GM19099 (cell line): ENCODE measurements around the gene SLC40A1.

ENCODE experiments used
- POLR2A ChIP-seq: IDR thresholded peaks from 3 replicates; pipeline ENCODE4 v1.6.1; 2011; ENCODE audit warnings: low read depth; ENCODE audit not compliant: insufficient read length; ENCODE audit errors: extremely low read depth

SLC40A1 gene

DNA sequence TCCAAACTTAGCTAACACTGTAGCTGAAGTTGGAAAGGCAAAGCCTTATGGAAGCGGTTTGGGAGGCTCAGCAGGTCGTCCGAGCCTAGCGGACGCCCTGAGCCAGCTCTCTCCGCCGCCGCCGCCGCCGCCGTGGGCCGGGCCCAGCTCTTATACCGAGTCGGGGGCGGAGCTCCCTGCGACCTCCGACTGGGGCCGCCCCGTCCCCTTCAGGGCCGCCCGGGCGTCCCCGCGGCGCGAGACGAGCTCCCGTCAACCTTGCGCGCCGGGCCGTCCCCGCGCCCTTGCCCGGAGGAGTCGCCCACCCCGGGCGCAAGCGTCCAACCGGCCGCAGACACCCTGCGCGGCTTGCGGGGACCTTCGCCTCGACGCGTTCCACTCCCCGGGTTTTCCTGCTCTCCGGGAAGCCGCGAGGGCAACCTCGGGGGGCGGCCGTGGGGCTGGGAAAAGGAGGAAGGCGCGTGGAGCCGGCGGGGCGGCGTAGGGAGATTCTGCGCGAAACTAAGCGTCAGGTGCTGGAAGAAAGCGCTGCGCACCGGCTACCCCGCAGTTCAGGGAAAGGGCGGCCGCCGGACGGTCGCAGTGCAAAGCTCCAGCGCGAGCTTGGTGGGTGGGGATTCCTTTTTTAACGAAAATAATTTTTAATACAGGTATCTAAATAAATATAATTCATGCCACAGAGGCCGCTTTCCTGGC lies at the start of gene SLC40A1:
Gene SLC40A1, minus strand, starts transcription at position 129 of the 696 bp plus-strand sequence. CDS start 326 bp downstream, outside the sequence.
- no peak for TF ChIP-seq POLR2A

GRCh38 chr2:189629531-189630453 lies 49.2 kb upstream of the SLC40A1 start:
- TF ChIP-seq POLR2A, result no peak

DNA sequence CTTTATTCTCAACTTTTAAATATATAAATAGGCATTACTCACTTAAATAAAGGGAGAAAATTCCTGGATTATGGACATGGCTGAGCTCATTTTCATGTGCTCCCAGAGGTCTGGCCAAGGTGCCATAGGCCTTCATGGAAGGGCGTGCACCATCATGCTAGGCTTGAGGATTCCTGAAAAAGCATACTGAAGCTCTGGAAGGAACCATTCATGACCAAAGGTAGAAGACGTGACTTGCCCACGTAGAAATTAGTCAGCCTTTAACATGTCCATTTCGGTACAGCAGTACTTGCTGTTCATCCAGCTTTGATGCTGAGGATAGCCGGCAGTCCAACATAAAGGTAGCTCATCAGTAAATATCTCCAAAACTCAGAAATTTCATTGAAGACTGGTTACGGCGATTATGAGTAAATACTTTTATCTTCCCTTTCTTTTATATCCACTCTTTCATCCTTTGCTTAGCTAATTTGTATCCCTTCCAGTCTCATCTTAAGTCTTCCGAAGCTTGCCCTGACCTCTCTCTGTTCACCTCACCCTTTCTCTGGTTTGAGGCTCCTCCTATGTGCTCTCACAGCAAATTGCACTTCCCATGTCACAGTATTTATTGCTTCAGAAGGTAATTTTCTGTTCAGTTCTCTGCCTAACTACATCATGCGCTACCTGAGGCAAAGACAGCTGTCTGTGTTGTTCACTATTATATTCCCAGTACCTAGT lies 48.4 kb upstream of the SLC40A1 start:
- TF ChIP-seq POLR2A, result no peak

- no peak for TF ChIP-seq POLR2A
These were observed 47.2 kb upstream of the SLC40A1 start for GRCh38 chr2:189627789-189628188.

GRCh38 chr2:189625636-189626035 lies 45.0 kb upstream of the SLC40A1 start:
- TF ChIP-seq POLR2A, result no peak

DNA sequence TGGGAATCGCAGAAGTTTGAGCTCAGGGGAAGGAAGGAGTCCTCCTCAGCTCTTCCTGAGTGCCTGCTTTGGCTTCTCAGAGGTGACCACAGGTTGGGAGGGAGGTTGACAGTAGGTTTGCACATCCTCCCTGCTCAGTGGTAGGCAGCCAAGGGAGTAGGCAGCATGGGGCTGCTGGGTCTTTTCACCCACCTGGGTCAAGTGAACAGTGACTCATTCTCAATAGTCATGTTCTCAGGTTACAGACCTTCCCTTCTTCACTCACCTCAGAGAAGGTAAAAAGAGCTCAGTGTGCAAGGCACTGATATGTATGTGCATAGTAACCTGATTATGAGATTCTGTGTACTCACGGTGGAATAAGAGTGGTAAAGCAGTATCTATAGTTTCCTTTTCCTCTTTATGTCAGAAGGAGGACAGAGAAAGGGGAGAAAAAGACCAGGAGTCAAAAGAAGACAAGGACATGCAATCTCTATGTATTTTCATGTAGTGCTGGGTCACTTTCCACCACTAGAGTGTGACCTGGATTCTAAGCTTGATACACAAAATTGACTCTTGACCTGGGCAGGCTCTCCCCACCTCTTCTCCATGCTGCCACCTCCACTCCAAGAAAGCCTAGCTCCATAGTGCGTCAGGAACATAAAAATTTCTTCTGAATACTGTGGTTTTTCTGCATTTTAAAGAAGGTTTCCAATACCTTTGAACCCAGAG lies 44.2 kb upstream of the SLC40A1 start:
- no peak for TF ChIP-seq POLR2A

DNA sequence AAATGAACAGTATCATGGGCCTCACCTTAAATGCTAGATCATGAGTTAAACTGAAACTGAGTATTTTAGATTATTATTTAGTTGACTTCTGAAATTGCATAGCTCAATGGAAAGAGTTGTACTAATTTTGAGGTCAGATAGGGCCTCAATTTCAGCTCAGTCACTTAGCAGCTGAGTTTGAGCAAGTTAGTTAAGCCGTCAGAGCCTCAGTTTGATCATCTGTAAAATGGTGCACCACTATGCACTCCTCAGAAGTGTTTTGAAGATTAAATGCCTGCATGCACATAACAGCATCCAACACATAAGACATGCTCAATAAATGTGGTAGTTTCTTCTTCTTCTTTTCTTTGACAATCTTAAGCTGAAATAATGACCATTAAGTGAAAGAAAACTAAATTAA lies 42.5 kb upstream of the SLC40A1 start:
- TF ChIP-seq POLR2A, result no peak

DNA sequence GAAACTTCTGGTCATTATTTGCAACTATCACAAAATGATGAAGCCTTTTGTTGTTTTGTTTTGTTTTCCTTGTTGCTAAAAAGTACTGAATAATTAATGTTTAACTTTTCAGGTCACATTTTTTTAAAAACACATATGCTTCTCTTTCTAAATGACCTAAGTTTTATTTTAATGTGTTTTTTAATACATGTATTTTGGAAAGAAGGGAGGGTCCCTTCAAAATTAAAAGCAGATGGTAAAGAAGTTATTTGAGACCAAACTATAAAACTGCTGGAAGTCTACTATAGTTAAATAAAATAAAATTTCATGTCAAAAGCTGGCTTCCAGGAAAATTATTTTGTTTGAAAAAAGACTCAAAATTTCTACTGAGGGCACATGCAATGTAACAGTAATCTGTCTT lies 41.2 kb upstream of the SLC40A1 start:
- TF ChIP-seq POLR2A, result no peak

GRCh38 chr2:189618197-189618596 lies 37.6 kb upstream of the SLC40A1 start:
- no peak for TF ChIP-seq POLR2A

DNA sequence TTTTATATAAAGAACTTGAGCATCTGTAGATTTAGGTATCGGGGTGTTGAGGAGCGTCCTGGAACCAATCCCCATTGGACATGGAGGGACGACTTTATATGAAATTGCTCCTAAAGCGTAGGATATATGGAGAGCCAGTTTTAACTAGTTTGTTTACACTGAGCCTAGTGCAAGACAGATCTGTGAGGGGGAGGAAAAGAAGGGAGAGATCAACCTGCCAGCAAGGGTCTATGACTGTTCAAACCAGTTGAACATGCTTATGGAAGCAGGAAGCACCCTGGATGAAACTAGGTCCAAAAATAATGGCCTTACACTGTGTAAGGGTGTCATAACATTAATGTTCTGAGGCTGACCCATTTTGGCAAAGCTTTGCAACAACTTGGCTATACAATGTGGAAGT lies 34.0 kb upstream of the SLC40A1 start:
- no peak for TF ChIP-seq POLR2A

- TF ChIP-seq POLR2A, result no peak
These were observed 33.2 kb upstream of the SLC40A1 start for GRCh38 chr2:189613650-189614420.

DNA sequence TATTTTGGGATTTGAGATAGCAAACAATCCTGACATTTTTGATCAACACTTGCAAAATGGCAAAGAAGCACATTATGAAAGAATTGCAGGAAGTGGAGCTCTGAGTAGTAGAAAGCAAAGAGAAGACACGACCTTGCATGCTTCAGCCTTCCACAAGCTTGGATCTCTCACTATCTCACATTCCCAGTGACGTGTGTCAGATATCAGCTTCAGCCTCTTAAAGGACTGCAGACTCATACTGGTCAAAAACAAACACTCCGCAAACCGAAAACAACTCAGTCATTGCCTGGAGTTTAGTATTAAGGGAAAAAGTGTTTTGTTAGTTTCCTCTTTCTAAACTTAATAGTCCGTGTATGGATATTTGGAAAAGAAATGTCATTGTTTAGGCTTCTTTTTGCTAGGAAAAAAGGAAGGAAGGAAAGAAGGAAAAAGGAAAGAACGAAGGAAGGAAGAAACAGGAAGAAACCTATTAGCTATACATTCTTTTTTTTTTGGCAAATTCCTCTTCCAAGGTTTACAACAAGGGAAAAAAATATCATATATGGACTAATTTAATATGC lies 32.6 kb upstream of the SLC40A1 start:
- no peak for TF ChIP-seq POLR2A

GRCh38 chr2:189610700-189611099 lies 30.1 kb upstream of the SLC40A1 start:
- TF ChIP-seq POLR2A, result no peak

DNA sequence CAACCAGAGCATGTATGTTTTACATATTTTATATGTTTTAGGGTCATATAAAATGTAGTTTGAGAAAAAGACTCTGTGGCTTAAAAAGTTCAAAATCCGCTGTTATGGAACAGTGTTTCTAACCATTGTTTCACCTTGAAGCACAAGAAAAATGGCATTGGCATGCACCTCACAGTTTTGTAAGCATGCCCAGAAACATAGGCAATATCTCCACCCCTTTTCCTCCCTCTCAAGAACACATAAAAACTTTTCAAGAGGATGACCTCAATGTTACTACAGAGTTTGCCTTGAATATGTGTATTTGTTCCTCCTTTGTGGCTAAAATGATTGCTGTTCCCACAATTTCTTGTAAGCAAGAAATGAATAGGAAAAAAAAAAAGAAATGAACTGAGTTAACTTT lies 29.3 kb upstream of the SLC40A1 start:
- TF ChIP-seq POLR2A, result no peak
